HepG2 (cell line): Measurements from ENCODE around the gene RAB24. TPM values are rescaled to one million over a fixed set of nuclear protein-coding genes. Genes with fewer than 3 reads are reported as not detected.

Source experiments
- EP300 ChIP-seq, 3 experiments: sonication (generic) in 1 of 3; formaldehyde crosslinking in 1 of 3; IDR thresholded peaks; 2 replicates each; pipeline versions ENCODE4 v1.5.1 to v1.6.1; 2011 to 2020; ENCODE audit warnings: low read depth in 2 of 3, low read length in 2 of 3, borderline replicate concordance in 1 of 3, improper control_type of control experiment in 1 of 3, mild to moderate bottlenecking in 1 of 3, missing genetic modification reagents in 1 of 3, moderate library complexity in 1 of 3
- HMGXB4 ChIP-seq, 2 experiments: sonication (generic) in 1 of 2; formaldehyde crosslinking in 1 of 2; IDR thresholded peaks; 2 replicates each; pipeline versions ENCODE4 v1.4.0 to v1.6.1; 2018 to 2020; ENCODE audit warnings: missing genetic modification reagents in 2 of 2, borderline replicate concordance in 1 of 2, low read depth in 1 of 2, mild to moderate bottlenecking in 1 of 2, missing biosample characterization in 1 of 2
- HNF4G ChIP-seq, 2 experiments: sonication (generic) in 1 of 2; formaldehyde crosslinking in 1 of 2; IDR thresholded peaks; 2 replicates each; pipeline versions ENCODE4 v1.4.0 to v1.6.1; 2011 to 2020; ENCODE audit warnings: borderline replicate concordance in 2 of 2, low read depth in 2 of 2, mild to moderate bottlenecking in 2 of 2, low read length in 1 of 2, missing genetic modification reagents in 1 of 2, moderate library complexity in 1 of 2
- RNF219 ChIP-seq: sonication (generic); formaldehyde crosslinking; IDR thresholded peaks from 2 replicates; pipeline ENCODE4 v1.5.0; 2020; ENCODE audit warnings: mild to moderate bottlenecking, missing genetic modification reagents
- SIN3B ChIP-seq: fragments of 150-350 bp; IDR thresholded peaks from 2 replicates; pipeline ENCODE4 v1.6.1; 2014; ENCODE audit warnings: low read length
- SOX6 ChIP-seq, 2 experiments: fragments of 450-650 bp in 1 of 2; sonication (generic) in 1 of 2; formaldehyde crosslinking in 1 of 2; IDR thresholded peaks; 2 replicates each; pipeline versions ENCODE4 v1.4.0 to v1.6.1; 2017 to 2020; ENCODE audit warnings: antibody characterized with exemption in 1 of 2, mild to moderate bottlenecking in 1 of 2, missing genetic modification reagents in 1 of 2
- SRSF1 ChIP-seq: fragments of 200-400 bp; formaldehyde crosslinking; optimal IDR thresholded peaks from 2 replicates; pipeline ENCODE3; 2017; ENCODE audit warnings: mild to moderate bottlenecking, low read depth, low read length, moderate library complexity
- TFDP1 ChIP-seq: IDR thresholded peaks from 2 replicates; pipeline ENCODE4 v1.6.1; 2016; ENCODE audit warnings: missing compliant biosample characterization, missing genetic modification reagents, borderline replicate concordance
- THYN1 ChIP-seq: sonication (generic); formaldehyde crosslinking; IDR thresholded peaks from 2 replicates; pipeline ENCODE4 v1.8.1; 2023; ENCODE audit warnings: low read depth, mild to moderate bottlenecking, moderate library complexity, missing genetic modification reagents, borderline replicate concordance
- ZBED4 ChIP-seq: sonication (generic); formaldehyde crosslinking; IDR thresholded peaks from 2 replicates; pipeline ENCODE4 v1.4.0; 2020; ENCODE audit warnings: missing genetic modification reagents, borderline replicate concordance
- ZFP36L2 ChIP-seq: sonication (generic); formaldehyde crosslinking; IDR thresholded peaks from 2 replicates; pipeline ENCODE4 v1.4.0; 2020; ENCODE audit warnings: missing genetic modification reagents
- ZIK1 ChIP-seq: sonication (generic); formaldehyde crosslinking; IDR thresholded peaks from 2 replicates; pipeline ENCODE4 v1.5.0; 2020; ENCODE audit warnings: mild to moderate bottlenecking, low read depth, missing genetic modification reagents, borderline replicate concordance
- ZNF253 ChIP-seq: sonication (generic); formaldehyde crosslinking; IDR thresholded peaks from 2 replicates; pipeline ENCODE4 v1.8.0; 2022; ENCODE audit warnings: mild to moderate bottlenecking, missing genetic modification reagents, borderline replicate concordance
- ZNF713 ChIP-seq: sonication (generic); formaldehyde crosslinking; IDR thresholded peaks from 2 replicates; pipeline ENCODE4 v1.4.0; 2020; ENCODE audit warnings: mild to moderate bottlenecking, missing genetic modification reagents
- polyA plus RNA-seq, 8 experiments: library from polyadenylated mRNA; depleted of rRNA in 3 of 8; stranded (reverse) in 7 of 8; unstranded in 1 of 8; fragments of >200 nt; fragmentation: Illumina TruSeq in 4 of 8; extraction: Trizol in 4 of 8; gene quantifications; 2 replicates each; pipeline versions ENCODE4 v1.2.1 to v1.2.3, GENCODE V29; 2011 to 2016; ENCODE audit warnings: low read depth in 4 of 8, missing spikeins in 1 of 8, mixed read lengths in 1 of 8; ENCODE audit not compliant: insufficient read depth in 1 of 8
- total RNA-seq, 5 experiments: library from RNA; depleted of rRNA; stranded (reverse); fragments of >200 nt; fragmentation: Illumina TruSeq; extraction: Trizol; gene quantifications; 2 replicates each; pipeline ENCODE4 v1.2.3, GENCODE V29; 2016; ENCODE audit warnings: low read depth in 1 of 5
- TF ChIP-seq, protein P1 (sequence below): sonication (generic); formaldehyde crosslinking; IDR thresholded peaks from 2 replicates; pipeline ENCODE4 v1.5.0; 2020; ENCODE audit warnings: missing genetic modification reagents, mild to moderate bottlenecking, borderline replicate concordance

RAB24 gene
- total and polyA plus RNA-seq, 2 of the 13 experiments (the other 11 are each of a cell fraction or from before 2014, with no cell fraction given) = 22.9 to 63.7 TPM

DNA sequence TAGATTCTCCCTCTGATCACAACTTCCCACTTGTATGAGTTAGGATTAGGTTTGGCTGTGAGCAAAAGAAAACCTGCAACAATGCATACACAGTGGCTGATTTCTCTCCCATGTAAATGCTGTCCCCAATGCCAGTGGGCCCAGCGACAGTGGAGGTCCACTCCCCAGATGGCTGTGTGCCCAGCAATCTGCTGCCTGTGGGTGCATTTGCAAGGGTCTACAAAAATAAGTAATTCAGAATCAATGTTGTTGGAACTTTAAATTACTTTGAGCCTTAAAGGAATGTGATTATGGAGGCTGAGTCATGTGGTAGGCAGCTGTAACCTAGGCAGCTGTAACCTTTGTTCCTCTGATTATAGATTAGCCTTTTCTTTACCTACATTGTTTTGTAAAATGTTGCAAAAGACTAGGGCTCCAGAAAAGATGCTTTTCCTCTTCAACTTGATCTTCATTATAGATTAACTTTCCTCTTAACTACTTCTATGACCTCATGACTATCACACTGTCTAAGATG, 22.4 kb upstream of the RAB24 start (continued):
- TF ChIP-seq ZBED4 (no peak), ZFP36L2 (CRISPR knock-in tag) (no peak), HNF4G (IDR thresholded peaks at IDR 0.05; ENCODE audit: borderline replicate concordance, low read depth, low read length) (peak; percentile 84), HNF4G (CRISPR knock-in tag; IDR thresholded peaks at IDR 0.05; ENCODE audit: borderline replicate concordance, low read depth) (no peak; the same call in 1 of the 2 replicates), SOX6 (IDR thresholded peaks at IDR 0.05) (no peak), SOX6 (CRISPR knock-in tag; IDR thresholded peaks at IDR 0.05) (peak; percentile 98), SRSF1 (no peak), RNF219 (CRISPR knock-in tag) (no peak), TFDP1 (CRISPR knock-in tag) (no peak), THYN1 (CRISPR knock-in tag) (no peak), ZNF253 (no peak), ZNF713 (CRISPR knock-in tag) (no peak), EP300 (IDR thresholded peaks at IDR 0.05; ENCODE audit: low read depth in 2 of 2, low read length in 2 of 2) (peak; percentile 66 to 68; a peak in 3 of 4 replicates), EP300 (CRISPR knock-in tag; IDR thresholded peaks at IDR 0.05; ENCODE audit: borderline replicate concordance) (0 out of 2 replicates have a peak, but pooled peaks have one; percentile 12), ZIK1 (no peak), HMGXB4 (CRISPR knock-in tag; IDR thresholded peaks at IDR 0.05; ENCODE audit: borderline replicate concordance in 1 of 2, low read depth in 1 of 2) (no peak), SIN3B (no peak)
- TF ChIP-seq, protein P1, sequence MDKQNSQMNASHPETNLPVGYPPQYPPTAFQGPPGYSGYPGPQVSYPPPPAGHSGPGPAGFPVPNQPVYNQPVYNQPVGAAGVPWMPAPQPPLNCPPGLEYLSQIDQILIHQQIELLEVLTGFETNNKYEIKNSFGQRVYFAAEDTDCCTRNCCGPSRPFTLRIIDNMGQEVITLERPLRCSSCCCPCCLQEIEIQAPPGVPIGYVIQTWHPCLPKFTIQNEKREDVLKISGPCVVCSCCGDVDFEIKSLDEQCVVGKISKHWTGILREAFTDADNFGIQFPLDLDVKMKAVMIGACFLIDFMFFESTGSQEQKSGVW (CRISPR knock-in tag) = no peak
